ENCODE data around the gene NPBWR2. TPM values are rescaled to one million over a fixed set of nuclear protein-coding genes. Genes with fewer than 3 reads are reported as not detected.

The NPBWR2 gene
- total and polyA plus RNA-seq, 3 donors from 2014 or later: 0.19 TPM; not detected in 2

DNA sequence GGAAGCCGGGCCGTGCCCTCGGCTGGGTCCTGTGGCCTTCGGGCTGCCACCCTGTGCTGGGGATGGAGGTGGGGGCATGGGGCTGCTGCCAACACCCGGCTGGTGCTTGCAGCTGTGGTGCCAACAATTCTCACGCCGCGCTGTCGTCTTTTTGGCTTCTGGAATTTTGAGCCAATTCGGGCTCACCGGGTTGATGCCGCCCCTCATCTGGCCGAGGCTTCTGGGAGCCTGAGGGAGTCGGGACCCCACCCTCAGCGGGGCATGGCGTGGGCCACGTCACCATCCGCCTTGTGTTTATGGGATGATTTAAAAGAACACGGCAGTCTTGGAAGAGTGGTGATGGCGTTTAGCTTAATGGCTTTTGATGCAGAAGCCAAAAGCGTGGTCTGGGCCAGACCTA, 8.7 kb upstream of the NPBWR2 start:
- Histone ChIP-seq H3K36me3 (ENCODE audit: low read depth, missing control alignments) (no peaks in the 10 kb centered on the region), H3K9me3 (no peaks in the 10 kb centered on the region), H3K4me1 (no peaks in the 10 kb centered on the region), H3K27ac (no peak overlapping the region), H3K27me3 (no peaks in the 10 kb centered on the region), H3K4me3 (no peak overlapping the region)
- 87 to 89% methylated on average over 17 to 21 of the region's 21 CpGs for WGBS, 2 donors
- TF ChIP-seq, protein P1, sequence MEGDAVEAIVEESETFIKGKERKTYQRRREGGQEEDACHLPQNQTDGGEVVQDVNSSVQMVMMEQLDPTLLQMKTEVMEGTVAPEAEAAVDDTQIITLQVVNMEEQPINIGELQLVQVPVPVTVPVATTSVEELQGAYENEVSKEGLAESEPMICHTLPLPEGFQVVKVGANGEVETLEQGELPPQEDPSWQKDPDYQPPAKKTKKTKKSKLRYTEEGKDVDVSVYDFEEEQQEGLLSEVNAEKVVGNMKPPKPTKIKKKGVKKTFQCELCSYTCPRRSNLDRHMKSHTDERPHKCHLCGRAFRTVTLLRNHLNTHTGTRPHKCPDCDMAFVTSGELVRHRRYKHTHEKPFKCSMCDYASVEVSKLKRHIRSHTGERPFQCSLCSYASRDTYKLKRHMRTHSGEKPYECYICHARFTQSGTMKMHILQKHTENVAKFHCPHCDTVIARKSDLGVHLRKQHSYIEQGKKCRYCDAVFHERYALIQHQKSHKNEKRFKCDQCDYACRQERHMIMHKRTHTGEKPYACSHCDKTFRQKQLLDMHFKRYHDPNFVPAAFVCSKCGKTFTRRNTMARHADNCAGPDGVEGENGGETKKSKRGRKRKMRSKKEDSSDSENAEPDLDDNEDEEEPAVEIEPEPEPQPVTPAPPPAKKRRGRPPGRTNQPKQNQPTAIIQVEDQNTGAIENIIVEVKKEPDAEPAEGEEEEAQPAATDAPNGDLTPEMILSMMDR (IDR thresholded peaks at IDR 0.05): no peak
- intact Hi-C loops (cut with DNase I; ENCODE audit: low total_unique reads): no loop called here
- DNase-seq: peak; percentile 10

DNA sequence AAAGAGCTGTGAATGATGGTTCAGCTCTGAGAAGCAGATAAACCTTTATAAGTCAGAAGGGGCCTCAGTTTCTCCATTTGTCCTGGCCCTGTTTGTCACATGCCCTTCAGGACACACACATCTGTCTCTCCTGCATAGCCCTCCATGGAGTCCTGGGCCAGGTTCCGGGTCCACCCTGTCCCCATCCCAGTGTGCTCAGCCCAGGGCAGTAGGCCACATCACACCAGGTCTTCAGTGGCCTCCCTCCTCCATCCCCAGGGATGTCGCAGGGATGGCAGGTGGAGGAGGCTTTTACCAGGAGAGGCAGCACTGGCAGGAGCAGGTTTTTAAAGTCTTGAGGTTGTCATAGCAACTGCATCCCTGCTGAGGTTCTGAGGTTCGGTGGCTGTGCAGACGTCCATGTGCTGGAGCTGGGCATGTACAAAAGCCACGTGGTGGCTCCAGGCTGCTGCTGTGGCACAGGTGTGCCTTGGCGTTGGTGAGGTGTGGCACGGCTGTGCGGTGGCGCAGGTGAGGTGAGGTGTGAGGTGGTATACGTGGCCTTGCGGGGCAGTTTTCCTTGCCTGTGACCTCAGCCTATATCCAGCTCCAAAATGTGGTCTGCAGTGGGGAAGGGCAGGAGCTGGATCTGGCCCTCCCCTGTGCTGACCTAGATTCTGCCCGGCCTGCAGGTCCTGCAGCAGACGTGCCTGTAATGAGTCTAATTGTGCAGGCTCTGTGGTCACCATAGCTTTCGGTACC, 8.0 kb upstream of the NPBWR2 start:
- DNase-seq: no peak
- H3K9me3 ChIP-seq: no peaks in the 10 kb centered on the region

DNA sequence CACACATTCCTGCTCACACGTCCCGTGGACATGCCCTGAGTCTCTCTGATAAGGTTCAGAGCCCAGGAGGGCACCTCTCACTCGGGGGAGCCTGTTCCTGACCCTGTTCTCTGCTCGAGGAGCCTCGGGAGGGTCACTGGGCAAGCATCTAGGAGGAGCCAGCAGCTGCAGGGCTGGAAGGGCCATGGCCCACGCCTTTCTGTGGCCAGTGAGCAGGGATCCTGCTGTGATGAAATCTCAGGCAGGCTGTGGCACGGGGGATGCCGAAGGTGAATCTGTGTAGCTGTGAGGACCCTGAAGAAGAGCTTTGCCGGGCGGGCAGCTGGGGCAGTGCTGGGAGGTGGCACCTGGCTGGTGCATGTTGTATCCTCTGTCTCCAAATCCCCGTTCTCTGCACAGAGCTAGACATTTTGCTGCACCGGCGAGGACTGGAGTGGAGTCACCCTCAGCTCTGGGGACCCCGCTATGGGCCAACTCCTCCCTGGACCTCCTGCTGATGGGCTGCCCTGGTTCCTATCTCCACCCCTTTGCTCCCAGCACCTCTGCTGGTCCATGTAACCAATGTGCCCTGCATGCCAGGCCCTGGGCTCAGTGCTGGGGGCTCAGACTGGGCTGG, 7.1 kb upstream of the NPBWR2 start:
- WGBS, 2 donors: 85 to 89% methylated on average over 13 to 14 of the region's 14 CpGs
- no peaks in the 10 kb centered on the region for H3K27me3 ChIP-seq
- H3K27ac ChIP-seq: no peak overlapping the region
- H3K4me1 ChIP-seq: no peaks in the 10 kb centered on the region
- no peaks in the 10 kb centered on the region for H3K9me3 ChIP-seq
- H3K4me3 ChIP-seq: no peak overlapping the region
- H3K36me3 ChIP-seq (ENCODE audit: low read depth, missing control alignments): no peaks in the 10 kb centered on the region
- TF ChIP-seq, protein P1 (IDR thresholded peaks at IDR 0.05): no peak
- TF ChIP-seq POLR2A (IDR thresholded peaks at IDR 0.05): no peak
- peak; percentile 11 for DNase-seq
- intact Hi-C loops (cut with DNase I; ENCODE audit: low total_unique reads): no loop called here

More for the DNA sequence above, 8.0 kb upstream of the NPBWR2 start:
- H3K36me3 ChIP-seq (ENCODE audit: low read depth, missing control alignments): no peaks in the 10 kb centered on the region
- H3K4me3 ChIP-seq: no peak overlapping the region
- H3K27ac ChIP-seq: no peak overlapping the region
- WGBS, 2 donors: 79 to 81% methylated on average over 6 to 14 of the region's 14 CpGs
- no peaks in the 10 kb centered on the region for H3K4me1 ChIP-seq
- no peaks in the 10 kb centered on the region for H3K27me3 ChIP-seq
- intact Hi-C loops (cut with DNase I; ENCODE audit: low total_unique reads): no loop called here
- TF ChIP-seq, protein P1 (IDR thresholded peaks at IDR 0.05): no peak
- TF ChIP-seq POLR2A (IDR thresholded peaks at IDR 0.05): no peak

DNA sequence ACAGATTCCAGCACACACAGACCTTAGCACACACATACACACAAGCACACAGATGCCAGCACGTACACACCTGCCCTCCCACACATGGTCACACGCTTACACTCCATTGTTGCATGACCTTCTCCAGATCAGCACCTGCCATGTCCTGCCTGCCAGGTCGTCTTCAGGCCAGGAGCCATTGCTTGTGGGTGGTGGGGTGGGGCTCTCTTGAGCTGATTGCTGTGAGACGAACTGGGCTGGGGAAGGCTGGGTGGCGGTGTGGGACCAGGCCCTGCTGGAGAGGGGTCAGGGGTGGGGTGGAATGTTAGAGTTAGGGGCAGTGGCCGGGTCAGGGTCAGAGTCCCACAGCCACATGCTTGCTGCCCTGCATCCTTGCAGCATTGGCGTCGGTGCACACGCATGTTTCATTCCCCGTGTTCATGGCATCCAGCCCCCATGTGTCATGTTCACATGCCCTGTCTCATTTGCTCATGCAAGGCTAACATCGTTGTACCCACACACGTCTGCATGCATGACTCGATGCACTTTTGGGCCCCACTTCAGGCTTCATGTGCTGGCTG, 6.5 kb upstream of the NPBWR2 start:
- intact Hi-C loops (cut with DNase I; ENCODE audit: low total_unique reads): no loop called here
- peak; percentile 7 for DNase-seq

More for the DNA sequence above, 6.5 kb upstream of the NPBWR2 start:
- no peaks in the 10 kb centered on the region for H3K27me3 ChIP-seq
- H3K4me3 ChIP-seq: no peak overlapping the region
- H3K4me1 ChIP-seq: no peaks in the 10 kb centered on the region
- H3K36me3 ChIP-seq (ENCODE audit: low read depth, missing control alignments): no peaks in the 10 kb centered on the region
- H3K9me3 ChIP-seq: no peaks in the 10 kb centered on the region
- TF ChIP-seq POLR2A (IDR thresholded peaks at IDR 0.05): no peak
- TF ChIP-seq, protein P1 (IDR thresholded peaks at IDR 0.05): no peak
- no peak overlapping the region for H3K27ac ChIP-seq
- 87 to 92% methylated on average over 11 to 13 of the region's 13 CpGs for WGBS, 2 donors
